Astrocyte (in vitro differentiated cells and primary cell): Measurements from ENCODE around the gene BCAS1.

Experiments
- CTCF ChIP-seq: IDR thresholded peaks from 2 replicates; pipeline ENCODE4 v1.5.1; 2011; ENCODE audit warnings: low read depth, mild to moderate bottlenecking, inconsistent platforms, low read length, moderate library complexity; ENCODE audit not compliant: insufficient read depth
- EZH2 ChIP-seq: IDR thresholded peaks from 2 replicates; pipeline ENCODE4 v1.6.1; 2012; ENCODE audit warnings: mild to moderate bottlenecking, low read length, inconsistent platforms; ENCODE audit not compliant: insufficient read depth

DNA sequence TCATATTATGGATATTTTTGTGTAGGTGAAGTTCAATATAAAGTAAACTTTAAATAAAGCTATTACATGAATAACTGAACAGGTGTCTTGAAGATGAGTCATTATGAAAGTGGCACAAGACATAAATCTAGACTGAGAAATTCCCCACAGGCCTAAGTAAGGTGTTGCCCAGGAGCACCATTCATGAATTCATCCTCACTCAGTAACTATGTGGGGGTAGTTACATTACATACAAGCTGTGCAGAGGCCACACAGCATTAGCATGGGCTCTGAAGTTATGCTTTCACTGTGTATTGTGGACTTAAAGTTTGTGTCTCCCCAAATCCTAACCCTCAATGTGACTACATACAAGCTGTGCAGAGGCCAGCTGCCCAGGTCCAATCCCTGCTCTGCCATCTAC lies 65.9 kb downstream of the BCAS1 start:
- TF ChIP-seq CTCF: no peak
- TF ChIP-seq EZH2: no peak
